WI38 (cell line): ENCODE results near the gene FDPS.

ENCODE experiments used
- H3K4me3 ChIP-seq: 2 replicates; pipeline ENCODE4 v1.5.1; 2011; ENCODE audit warnings: low read depth, mild to moderate bottlenecking, control low read depth, low read length
- CTCF ChIP-seq: IDR thresholded peaks from 2 replicates; pipeline ENCODE4 v1.5.1; 2012; ENCODE audit warnings: low read depth, mild to moderate bottlenecking, control low read depth, low read length

The FDPS gene

GRCh38 chr1:155307247-155307740 is 1.4 kb upstream of the FDPS start:
- no peak overlapping the region for H3K4me3 ChIP-seq
- no peak for TF ChIP-seq CTCF

- TF ChIP-seq CTCF: no peak
- H3K4me3 ChIP-seq: peak overlapping the region; percentile 90
These were observed 856 bp downstream of the FDPS start for GRCh38 chr1:155309423-155310021.

GRCh38 chr1:155313261-155313660 is 4.6 kb downstream of the FDPS start:
- TF ChIP-seq CTCF: no peak
- no peak overlapping the region for H3K4me3 ChIP-seq

- TF ChIP-seq CTCF: no peak
- no peak overlapping the region for H3K4me3 ChIP-seq
These were observed 8.3 kb downstream of the FDPS start for GRCh38 chr1:155316922-155317321.

- no peak for TF ChIP-seq CTCF
These were observed 9.4 kb downstream of the FDPS start for GRCh38 chr1:155318082-155318481.

GRCh38 chr1:155319536-155319935 is 10.9 kb downstream of the FDPS start:
- no peak overlapping the region for H3K4me3 ChIP-seq
- no peak for TF ChIP-seq CTCF

More at GRCh38 chr1:155318082-155318481, 9.4 kb downstream of the FDPS start:
- no peak overlapping the region for H3K4me3 ChIP-seq

GRCh38 chr1:155320252-155320651 is 11.6 kb downstream of the FDPS start:
- peak overlapping the region; percentile 89 for H3K4me3 ChIP-seq
- no peak for TF ChIP-seq CTCF
